Sigmoid colon (tissue), 7 donors: ENCODE measurements around the gene TMEM238L. TPM values are rescaled to one million over a fixed set of nuclear protein-coding genes. Genes with fewer than 3 reads are reported as not detected.

ENCODE experiments used
- DNase-seq: peaks from one replicate; pipeline ENCODE4 v3.0.0-alpha.2; 2019
- H3K27ac ChIP-seq, 4 donors: fragments of 200-600 bp; sonication (generic); one replicate each; pipeline ENCODE4 v1.5.1; 2016 to 2019; ENCODE audit warnings: mild to moderate bottlenecking in 1 of 4
- H3K27me3 ChIP-seq, 3 donors: fragments of 200-600 bp; sonication (generic); one replicate each; pipeline ENCODE4 v1.5.1; 2019; ENCODE audit warnings: mild to moderate bottlenecking in 1 of 3
- H3K36me3 ChIP-seq, 4 donors: fragments of 200-600 bp; sonication (generic); one replicate each; pipeline ENCODE4 v1.5.1; 2016 to 2019
- H3K4me1 ChIP-seq, 4 donors: fragments of 200-600 bp; sonication (generic); one replicate each; pipeline ENCODE4 v1.5.1; 2017 to 2019
- H3K4me3 ChIP-seq, 4 donors: fragments of 200-600 bp; sonication (generic); one replicate each; pipeline ENCODE4 v1.5.1; 2017 to 2019; ENCODE audit warnings: mild to moderate bottlenecking in 2 of 4, moderate library complexity in 1 of 4
- H3K9me3 ChIP-seq, 4 donors: fragments of 200-600 bp in 3 of 4; sonication (generic) in 3 of 4; one replicate each; pipeline versions ENCODE4 v1.5.1 to v1.6.1; 2013 to 2019
- CTCF ChIP-seq, 4 experiments: fragments of 450-650 bp in 3 of 4; fragments of 200-600 bp in 1 of 4; IDR thresholded peaks; one replicate each; pipeline ENCODE4 v1.5.1; 2016 to 2019; ENCODE audit warnings: antibody characterized with exemption in 4 of 4, mild to moderate bottlenecking in 3 of 4, moderate library complexity in 2 of 4
- EP300 ChIP-seq, 4 donors: sonication (generic); formaldehyde crosslinking; IDR thresholded peaks; one replicate each; pipeline ENCODE4 v1.6.1; 2017; ENCODE audit warnings: antibody characterized with exemption in 4 of 4
- POLR2A ChIP-seq, 2 donors: fragments of 450-650 bp; IDR thresholded peaks; one replicate each; pipeline ENCODE4 v1.6.1; 2016; ENCODE audit warnings: antibody characterized with exemption in 2 of 2, mild to moderate bottlenecking in 2 of 2, moderate library complexity in 2 of 2
- POLR2AphosphoS5 ChIP-seq, 4 donors: sonication (generic); formaldehyde crosslinking; IDR thresholded peaks; one replicate each; pipeline ENCODE4 v1.6.1; 2017; ENCODE audit warnings: antibody characterized with exemption in 4 of 4
- WGBS, 2 donors: extraction: QIAGEN DNeasy Blood & Tissue Kit; methylation state at CpG; one replicate each; pipeline ENCODE4 v1.1.7; 2013; 5-methylcytosine and 5-hydroxymethylcytosine counted together
- intact Hi-C: fragments of 100-400 bp; cut with DNase I; formaldehyde crosslinking; loops from one replicate; pipeline ENCODE4 v1.15.1; 2023
- polyA plus RNA-seq, 3 donors: library from polyadenylated mRNA; stranded (reverse); fragments of 200-250 nt; gene quantifications; one replicate each; pipeline ENCODE4 v1.2.3, GENCODE V29; 2013
- total RNA-seq, 4 donors: library from RNA; depleted of rRNA; stranded (reverse); fragments of >200 nt; gene quantifications; one replicate each; pipeline ENCODE4 v1.1.0, GENCODE V29; 2016
- donor health status: healthy with polysubstance abuse.
- donor health status: Bipolar disorder and iron deficiency.
- donor health status: healthy.

TMEM238L gene
- total and polyA plus RNA-seq, 7 donors, result 43.2 to 130 (median 97.8) TPM; not detected in 4

GRCh38 chr17:10842658-10843057, 38.8 kb upstream of the TMEM238L start:
- Histone ChIP-seq H3K4me3 (no peak overlapping the region), H3K27me3 (no peaks in the 10 kb centered on the region), H3K36me3 (no peaks in the 10 kb centered on the region), H3K4me1 (peaks cover 0 to 7% (median 5%) of the 10 kb centered on the region in 4 donors), H3K9me3 (no peaks in the 10 kb centered on the region), H3K27ac (no peak overlapping the region)
- WGBS, 2 donors, result 79 to 81% methylated on average over 4 of the region's 4 CpGs
- no peak for DNase-seq
- intact Hi-C loops, result no loop called here
- TF ChIP-seq POLR2AphosphoS5 (IDR thresholded peaks at IDR 0.05), result no peak
- no peak for TF ChIP-seq CTCF (IDR thresholded peaks at IDR 0.05)
- TF ChIP-seq EP300 (IDR thresholded peaks at IDR 0.05), result no peak
- no peak for TF ChIP-seq POLR2A (IDR thresholded peaks at IDR 0.05)

GRCh38 chr17:10838682-10839081, 34.8 kb upstream of the TMEM238L start:
- intact Hi-C loops, result no loop called here
- no peaks in the 10 kb centered on the region for H3K36me3 ChIP-seq
- H3K4me3 ChIP-seq, result no peak overlapping the region
- no peak for DNase-seq
- no peaks in the 10 kb centered on the region for H3K4me1 ChIP-seq
- no peaks in the 10 kb centered on the region for H3K9me3 ChIP-seq
- H3K27ac ChIP-seq, result no peak overlapping the region
- no peak for TF ChIP-seq EP300 (IDR thresholded peaks at IDR 0.05)
- TF ChIP-seq POLR2AphosphoS5 (IDR thresholded peaks at IDR 0.05), result no peak
- no peak for TF ChIP-seq CTCF (IDR thresholded peaks at IDR 0.05)
- no peak for TF ChIP-seq POLR2A (IDR thresholded peaks at IDR 0.05)
- H3K27me3 ChIP-seq, result no peaks in the 10 kb centered on the region
- WGBS, 2 donors, result 86 to 95% methylated on average over 5 of the region's 5 CpGs

- 75 to 82% methylated on average over 8 of the region's 8 CpGs for WGBS, 2 donors
Observed at GRCh38 chr17:10837921-10838320, 34.0 kb upstream of the TMEM238L start, which contains the start of gene PIRT. TSS of gene PIRT (minus strand) at chr17:10838087. CDS start at chr17:10825645, 12,442 bp downstream.

GRCh38 chr17:10836966-10837590, 33.2 kb upstream of the TMEM238L start:
- no peaks in the 10 kb centered on the region for H3K4me1 ChIP-seq
- no peaks in the 10 kb centered on the region for H3K9me3 ChIP-seq
- no peak overlapping the region for H3K4me3 ChIP-seq
- no peaks in the 10 kb centered on the region for H3K27me3 ChIP-seq
- no peaks in the 10 kb centered on the region for H3K36me3 ChIP-seq
- TF ChIP-seq EP300 (IDR thresholded peaks at IDR 0.05), result no peak
- TF ChIP-seq CTCF (IDR thresholded peaks at IDR 0.05), result no peak
- no peak for TF ChIP-seq POLR2AphosphoS5 (IDR thresholded peaks at IDR 0.05)
- TF ChIP-seq POLR2A (IDR thresholded peaks at IDR 0.05), result no peak
- no peak for DNase-seq
- 21 to 64% methylated on average over 15 of the region's 15 CpGs for WGBS, 2 donors
- no peak overlapping the region for H3K27ac ChIP-seq
- intact Hi-C loops, result no loop called here

More at GRCh38 chr17:10837921-10838320, 34.0 kb upstream of the TMEM238L start, which contains the start of gene PIRT:
- H3K27ac ChIP-seq, result no peak within 1 kb of the TSS
- H3K4me3 ChIP-seq, result no peak within 1 kb of the TSS
- H3K36me3 ChIP-seq, result no peaks in the 10 kb centered on the region
- DNase-seq, result no peak
- H3K4me1 ChIP-seq, result no peaks in the 10 kb centered on the region
- no peaks in the 10 kb centered on the region for H3K9me3 ChIP-seq
- intact Hi-C loops, result no loop called here
- TF ChIP-seq POLR2AphosphoS5 (IDR thresholded peaks at IDR 0.05), result no peak
- TF ChIP-seq CTCF (IDR thresholded peaks at IDR 0.05), result no peak
- TF ChIP-seq EP300 (IDR thresholded peaks at IDR 0.05), result no peak
- TF ChIP-seq POLR2A (IDR thresholded peaks at IDR 0.05), result no peak
- H3K27me3 ChIP-seq, result no peaks in the 10 kb centered on the region

- Histone ChIP-seq H3K36me3 (no peaks in the 10 kb centered on the region), H3K27ac (no peak overlapping the region), H3K27me3 (no peaks in the 10 kb centered on the region), H3K9me3 (no peaks in the 10 kb centered on the region), H3K4me1 (no peaks in the 10 kb centered on the region), H3K4me3 (no peak overlapping the region)
- WGBS, 2 donors, result 77 to 85% methylated on average over 7 of the region's 7 CpGs
- no peak for TF ChIP-seq POLR2A (IDR thresholded peaks at IDR 0.05)
- intact Hi-C loops, result no loop called here
- DNase-seq, result no peak
Observed at GRCh38 chr17:10836145-10836544, 32.2 kb upstream of the TMEM238L start.
